Nucleus accumbens (tissue), 56 donors: ENCODE measurements around the gene ABI3BP.

ENCODE experiments used
- DNase-seq, 56 donors: peaks; one replicate each; lab custom pipeline; 2025; lab: John Stamatoyannopoulos, UW

ABI3BP gene

DNA sequence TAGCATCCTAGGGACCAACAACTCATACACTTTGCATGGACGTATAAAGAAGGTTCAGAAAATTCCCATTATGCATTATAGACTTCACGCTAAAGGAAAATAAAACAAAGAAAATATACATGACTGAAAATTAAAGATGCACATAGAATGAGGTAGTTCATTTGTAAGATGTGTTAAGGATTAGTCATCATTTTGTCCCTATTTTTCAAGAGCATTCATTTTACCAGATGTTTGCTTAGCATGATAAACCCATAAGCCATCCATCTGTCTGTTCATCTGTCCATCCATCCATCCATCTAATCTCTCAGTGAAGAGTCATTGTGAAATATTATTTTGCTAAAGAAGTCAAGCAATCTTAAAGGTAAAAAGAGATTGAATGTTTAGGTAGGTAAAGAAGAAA lies 203.6 kb downstream of the ABI3BP start:
- DNase-seq = no peak

DNA sequence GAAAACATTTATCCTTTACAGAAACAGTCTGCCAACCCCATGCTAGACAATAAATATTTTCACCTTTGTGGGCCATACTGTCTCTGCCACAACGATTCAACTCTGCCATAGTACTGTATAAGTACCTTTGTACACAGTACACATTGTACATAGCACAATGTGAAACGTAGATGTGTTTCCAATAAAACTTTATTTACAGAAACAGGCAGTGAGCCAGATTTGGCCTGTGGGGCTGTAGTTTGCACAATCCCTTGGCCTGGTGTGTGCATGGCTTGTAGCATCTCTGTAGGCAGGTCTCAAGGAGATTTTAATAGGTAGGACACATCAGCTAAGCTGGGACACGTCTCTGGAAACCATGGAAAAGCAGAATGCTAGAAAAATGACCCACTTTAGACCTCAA lies 209.6 kb downstream of the ABI3BP start:
- no peak for DNase-seq

DNA sequence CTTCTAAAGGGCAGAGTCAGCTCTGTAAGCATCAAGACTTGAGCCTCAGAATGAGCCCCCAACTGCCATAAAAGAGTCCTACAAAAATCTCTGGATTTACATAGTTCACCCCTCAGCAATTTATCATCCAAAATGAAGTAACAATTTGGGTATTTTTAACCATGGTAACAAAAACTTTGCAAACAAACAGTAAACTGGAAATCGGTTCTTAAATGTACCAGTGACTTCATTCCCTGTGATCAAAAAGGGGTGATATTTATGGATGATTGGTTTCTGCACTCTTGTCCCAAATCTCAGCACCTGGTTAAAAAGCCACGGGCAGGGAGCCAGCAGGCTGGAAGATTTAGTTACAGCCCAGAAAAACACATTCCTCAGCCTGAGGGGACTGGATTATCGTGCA lies 210.3 kb downstream of the ABI3BP start:
- DNase-seq = no peak

DNA sequence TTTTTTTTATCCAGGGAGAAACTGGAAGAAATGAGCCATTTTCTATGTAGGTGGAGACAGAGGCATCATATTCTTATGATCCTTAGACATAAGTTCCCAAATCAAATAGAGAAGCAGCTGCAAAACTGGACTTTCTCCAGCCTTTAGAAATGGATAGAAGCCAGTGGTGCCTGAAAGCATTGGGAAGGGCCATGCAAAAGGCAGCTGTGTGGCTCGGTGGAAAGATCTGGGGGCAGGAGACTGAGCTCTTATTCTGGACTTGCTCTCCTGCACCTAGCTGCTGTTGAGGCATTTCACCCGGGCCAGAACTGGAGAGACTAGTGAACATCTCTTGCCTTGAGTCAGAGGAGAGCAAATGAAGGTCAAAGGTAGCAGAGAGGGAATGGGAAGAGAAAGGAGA lies 210.9 kb downstream of the ABI3BP start:
- DNase-seq = no peak

DNA sequence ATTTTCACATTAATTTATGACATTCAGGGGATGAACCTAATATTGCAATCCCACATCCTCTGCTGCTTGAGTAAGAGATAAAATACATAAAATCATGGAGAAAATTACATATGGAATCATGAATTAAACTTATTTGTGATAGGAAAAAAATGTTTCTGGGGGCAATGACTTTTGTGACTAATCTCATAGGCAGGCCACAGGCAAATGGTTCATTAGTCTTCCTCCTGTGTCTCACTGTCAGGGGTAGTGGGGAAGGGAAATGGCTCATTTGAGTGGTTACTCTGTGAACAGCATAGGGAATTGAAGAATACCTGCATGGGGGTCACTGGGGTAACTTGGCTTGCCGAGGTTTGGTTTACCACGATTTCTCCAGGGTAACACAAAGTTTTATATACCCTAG lies 211.9 kb downstream of the ABI3BP start:
- no peak for DNase-seq

DNA sequence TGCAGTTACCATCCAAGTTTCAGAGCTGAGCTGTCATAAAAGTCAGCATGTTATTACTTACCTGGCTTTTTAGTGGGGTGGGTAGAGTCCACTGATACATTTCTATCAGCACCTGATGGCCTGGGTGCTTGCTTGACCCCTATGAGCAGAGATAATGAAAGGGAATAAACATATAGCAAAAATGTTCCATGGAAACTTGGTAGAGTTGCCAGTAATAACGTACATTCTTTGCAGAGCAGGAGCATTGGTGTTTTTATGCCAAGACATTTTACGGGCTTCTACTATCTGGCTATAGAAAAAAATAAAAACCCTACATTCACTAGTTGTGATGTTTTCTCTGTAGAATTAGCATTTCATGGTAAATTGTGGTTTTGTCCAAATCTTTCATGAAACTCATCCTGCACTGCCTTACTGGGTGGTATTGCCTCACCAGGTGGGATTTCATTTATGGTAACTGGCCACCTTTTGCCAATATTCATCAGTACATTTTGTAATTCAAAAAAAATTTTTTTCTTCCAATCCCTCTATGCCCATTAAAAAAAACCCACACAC lies 213.1 kb downstream of the ABI3BP start:
- no peak for DNase-seq

DNA sequence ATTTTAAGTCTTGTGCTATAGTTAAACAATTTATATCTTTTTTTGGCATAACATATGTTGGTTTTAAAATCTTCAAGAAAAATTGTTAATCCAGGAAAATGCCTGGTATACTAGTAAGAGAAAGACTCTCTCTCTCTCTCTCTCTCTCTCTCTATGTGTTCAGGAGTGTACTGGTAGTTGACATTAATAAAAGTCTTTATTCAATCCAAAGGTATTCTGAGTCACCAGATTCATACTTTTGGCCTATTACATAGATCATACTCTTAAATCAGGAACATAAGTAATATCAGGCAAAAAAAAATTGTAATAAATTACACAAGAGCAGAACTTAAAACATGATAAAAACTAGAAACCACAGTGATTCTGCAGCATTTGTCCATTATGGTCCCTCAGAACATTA lies 213.7 kb downstream of the ABI3BP start:
- DNase-seq = no peak

DNA sequence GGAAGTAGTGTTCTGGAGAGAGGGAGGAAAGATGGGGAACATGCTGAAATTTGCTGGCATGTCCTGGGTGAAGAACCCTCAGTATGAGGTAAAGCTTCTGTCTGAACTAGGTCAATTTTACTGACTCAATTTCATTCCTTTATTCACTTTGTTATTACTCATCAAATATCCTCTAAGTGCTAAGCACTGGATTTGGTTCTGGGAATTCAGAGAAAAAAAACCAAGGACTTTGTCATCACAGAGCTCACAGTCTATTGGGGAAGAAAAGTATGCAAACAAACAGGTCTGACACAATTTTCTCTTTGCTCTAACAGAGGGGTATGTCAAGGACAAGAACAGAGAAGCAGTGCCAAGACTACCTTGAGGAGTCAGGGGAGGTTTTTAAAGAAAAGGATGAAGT lies 215.9 kb downstream of the ABI3BP start:
- no peak for DNase-seq

DNA sequence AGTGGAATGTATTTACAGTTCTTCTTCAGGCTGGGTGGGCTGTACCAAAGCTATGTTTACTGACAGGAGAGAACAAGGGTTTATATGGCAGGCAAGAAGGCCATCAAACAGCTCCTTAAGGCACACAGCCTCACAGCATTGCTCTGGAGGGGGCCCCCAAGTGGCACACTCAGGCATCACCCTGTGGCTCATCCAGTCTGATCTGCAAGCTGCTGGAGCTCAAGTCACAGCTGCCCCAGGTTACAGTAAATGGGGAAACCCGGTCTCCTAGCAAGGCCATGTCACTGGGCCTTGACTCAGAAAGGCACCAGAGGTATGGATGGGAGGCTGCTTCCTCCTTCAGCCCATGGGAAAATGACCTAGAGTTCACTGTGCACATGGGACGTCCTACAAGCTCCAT lies 216.5 kb downstream of the ABI3BP start:
- no peak for DNase-seq

DNA sequence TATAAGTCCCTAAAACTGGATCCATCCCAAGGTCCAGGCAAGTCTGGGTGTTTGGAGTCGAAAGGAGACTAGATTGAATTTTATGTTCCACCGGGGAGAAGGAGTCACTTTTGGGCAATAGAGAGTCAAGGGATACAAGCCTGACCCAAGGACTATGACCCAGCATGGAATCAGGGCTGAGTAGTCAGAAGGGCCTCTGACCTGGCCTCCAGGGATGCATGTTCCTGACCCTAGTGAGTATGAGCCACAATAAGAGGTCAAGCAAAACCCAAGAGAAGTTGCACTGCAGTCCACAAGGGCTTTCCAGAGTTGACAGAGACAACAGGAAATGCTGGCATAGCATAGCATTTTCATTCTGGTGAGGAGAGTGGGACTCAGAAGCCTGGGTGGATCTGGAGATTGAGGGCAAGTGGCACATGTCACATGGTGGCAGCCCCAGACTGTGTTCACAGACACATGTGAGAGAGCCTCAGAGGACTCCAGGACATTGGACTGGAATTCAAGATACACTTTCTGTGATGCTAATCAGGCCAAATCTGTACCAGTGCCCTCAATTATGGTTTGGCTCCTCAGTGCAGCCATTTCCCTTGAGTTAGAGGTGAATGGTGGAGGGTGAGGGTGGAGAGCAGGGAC lies 217.0 kb downstream of the ABI3BP start:
- DNase-seq = no peak

DNA sequence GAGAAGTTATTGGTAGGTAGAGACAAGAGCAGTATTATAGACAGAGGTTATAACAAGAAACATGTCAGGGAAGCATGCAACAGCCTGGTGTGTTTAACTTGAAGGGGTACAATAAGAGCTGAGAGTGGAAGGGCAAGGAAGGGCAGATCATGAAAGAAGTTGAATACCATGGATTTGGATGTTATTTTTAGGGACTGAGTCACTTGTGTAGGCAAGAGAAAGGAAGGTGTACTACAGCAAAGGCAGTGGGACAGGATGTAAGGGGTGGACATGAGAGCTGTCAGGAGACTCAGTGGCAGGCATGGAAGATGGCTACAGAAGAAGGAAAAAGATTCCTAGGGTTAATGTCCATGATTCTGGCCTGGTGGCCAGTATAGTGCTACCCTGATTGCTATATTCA lies 217.6 kb downstream of the ABI3BP start:
- no peak for DNase-seq

DNA sequence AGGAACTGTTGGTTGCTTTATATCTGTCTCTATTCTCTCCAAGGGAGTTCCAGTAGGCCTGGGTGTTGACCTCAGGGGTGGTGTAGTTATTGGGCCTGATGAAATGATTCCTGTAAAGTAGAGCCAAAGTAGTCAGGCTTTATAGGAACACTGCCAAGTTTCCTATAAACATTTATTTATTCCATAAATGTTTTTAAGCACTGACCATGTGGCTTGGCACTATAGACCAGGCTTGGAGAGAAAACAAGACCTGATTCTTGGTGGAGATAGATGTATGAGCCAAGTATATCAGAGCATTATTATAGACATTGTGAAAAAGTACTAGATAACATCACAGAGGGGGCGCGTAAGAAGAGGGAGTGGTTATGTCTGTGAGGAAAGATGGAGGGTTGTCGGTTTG lies 218.0 kb downstream of the ABI3BP start:
- DNase-seq = no peak

DNA sequence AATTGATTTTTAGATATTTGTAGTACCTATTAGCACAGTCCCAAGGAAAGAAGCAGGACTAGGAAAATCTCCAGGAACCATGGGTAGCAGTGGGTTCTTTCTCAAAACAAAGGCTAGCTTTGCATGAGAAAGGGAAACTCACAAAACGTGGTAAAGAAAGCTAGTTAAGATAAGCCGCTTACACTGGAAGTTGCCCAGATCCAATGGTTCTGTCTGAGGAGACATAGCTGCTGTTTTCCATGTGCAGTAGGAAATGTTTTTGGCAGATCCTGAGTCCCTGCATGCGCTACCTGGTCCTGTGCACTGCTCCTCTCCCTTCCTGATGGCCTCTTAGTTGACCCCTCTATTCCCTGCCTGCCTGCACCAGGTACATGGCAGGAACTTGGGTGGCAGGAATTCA lies 223.5 kb downstream of the ABI3BP start:
- no peak for DNase-seq

DNA sequence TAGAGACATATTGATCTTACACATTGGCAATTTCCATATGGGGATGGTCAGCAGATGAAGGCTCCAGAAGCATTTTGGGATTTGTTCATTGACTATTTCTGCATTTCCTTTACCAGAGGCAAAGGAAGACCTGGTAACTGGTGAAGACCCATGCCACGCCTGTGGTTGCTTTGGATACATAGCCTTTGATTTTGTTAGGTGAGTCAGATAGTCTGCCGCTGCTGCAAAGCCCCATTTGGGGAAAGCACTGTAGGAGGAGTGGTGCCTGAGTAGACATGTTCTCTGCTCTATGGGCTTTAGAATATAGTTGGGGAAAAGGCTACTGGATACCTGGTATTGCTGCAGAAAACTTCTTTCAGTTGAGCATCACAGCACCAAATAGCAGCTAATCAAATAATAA lies 227.2 kb downstream of the ABI3BP start:
- DNase-seq = no peak

DNA sequence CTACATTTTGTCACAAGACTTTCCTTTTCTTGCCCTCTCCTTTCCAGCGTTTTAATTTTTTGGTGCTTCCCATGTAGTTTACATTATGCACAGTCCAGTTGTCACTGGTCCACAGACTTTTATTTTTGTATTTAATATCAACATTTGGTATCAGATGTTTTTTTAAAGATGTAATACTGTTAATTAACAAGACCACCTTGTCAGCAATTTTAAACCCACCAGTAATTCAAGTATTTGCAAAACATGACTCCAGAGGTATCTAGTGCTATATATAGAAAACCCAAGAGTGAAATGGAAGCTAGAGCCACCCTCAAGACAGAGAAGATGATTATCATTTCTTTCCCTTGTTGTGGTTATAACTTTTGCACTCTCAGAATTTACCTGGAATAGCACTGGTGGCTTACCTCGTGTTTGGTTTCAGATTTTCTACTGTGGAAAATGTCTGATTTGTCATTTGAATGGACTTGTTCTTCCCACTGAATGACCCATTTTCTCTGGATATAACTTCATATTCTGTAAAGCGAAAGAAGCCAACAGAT lies 227.7 kb downstream of the ABI3BP start:
- no peak for DNase-seq

DNA sequence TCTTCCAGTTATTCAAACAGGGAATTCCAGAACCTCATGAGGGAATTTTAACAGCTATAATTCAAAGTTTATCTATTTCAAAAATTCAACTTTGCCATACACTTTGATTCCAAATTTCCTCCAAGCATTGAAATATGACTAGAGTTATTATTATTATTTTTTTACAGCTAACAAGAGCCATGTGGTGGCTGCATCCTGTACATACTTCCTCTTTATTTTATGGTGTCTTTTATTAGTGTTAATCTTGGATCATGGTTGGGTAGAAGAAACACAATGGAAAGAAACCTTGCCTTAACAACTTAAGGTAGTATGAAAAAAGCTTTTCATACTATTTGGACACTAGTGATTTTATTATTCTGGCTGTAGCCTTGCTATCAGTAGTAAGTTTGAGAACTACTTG lies 231.3 kb downstream of the ABI3BP start:
- no peak for DNase-seq

DNA sequence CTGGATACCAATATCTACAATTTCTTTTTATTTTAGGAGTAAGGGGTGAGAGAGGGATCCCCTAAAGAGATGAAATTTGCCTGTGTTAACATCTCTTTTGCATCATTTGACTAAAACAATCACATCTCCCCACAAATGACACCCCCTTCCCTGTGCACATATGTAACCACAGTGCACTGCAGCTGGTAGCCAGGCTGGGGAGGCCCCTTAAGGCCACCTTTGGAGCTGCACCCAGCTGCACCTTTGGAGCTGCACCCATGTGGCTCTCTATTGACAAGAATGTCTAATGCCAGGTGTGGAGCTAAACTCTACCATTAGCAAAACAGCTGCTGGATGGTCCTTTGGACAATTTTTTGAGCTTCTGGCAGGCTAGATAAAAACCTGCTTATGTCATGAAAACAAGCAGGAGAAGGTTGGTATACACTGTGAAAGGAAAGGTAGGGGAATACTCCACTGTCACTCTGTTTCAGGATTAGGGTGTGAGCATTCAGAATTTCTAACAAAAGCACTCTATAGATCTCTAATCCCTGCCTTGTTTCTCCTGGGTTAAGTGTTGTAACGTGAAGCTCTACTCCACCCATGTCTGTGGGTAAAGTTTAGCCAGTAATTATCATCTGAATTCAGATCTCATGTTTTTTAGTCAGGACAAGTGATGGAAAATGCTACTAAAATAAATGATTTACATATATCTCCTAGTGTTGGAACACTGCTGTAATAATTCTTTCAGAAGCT lies 231.8 kb downstream of the ABI3BP start:
- no peak for DNase-seq

DNA sequence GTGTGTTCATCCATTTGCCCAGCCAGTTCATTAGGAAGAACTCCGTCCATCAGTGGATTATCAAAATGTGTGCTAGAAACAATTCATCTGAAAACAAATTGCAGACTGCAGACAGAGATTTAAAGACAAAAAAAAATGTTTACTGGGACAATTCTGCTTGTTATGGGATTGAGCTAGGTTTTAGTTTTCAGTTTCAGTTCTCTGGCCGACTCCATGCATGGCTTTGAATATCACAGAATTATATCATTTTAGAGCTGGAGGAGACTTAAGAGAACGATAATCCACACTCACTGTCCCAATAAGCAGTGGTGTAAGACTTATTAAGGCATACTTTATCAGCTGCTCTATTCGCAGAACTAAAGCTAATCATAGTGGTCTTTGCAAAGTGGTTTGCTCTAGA lies 232.8 kb downstream of the ABI3BP start:
- no peak for DNase-seq

DNA sequence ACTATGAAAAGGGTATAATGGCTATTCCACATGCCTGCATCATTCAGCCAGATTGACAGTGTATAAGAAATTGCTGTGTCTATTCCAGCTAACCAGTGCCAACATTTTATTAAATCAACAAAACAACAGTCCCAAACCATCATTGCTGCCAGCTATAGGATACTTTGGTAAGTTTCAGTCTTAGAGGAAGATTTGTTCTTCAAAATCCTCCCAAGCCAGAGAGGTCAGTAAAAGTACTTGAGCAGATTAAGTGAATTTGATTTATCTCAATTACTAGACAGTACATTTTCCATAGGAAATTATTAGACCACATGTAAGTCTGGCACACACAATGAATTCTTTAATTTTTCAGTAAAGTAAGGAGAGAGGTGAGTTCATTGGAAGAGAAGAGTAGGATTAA lies 233.3 kb downstream of the ABI3BP start:
- no peak for DNase-seq

DNA sequence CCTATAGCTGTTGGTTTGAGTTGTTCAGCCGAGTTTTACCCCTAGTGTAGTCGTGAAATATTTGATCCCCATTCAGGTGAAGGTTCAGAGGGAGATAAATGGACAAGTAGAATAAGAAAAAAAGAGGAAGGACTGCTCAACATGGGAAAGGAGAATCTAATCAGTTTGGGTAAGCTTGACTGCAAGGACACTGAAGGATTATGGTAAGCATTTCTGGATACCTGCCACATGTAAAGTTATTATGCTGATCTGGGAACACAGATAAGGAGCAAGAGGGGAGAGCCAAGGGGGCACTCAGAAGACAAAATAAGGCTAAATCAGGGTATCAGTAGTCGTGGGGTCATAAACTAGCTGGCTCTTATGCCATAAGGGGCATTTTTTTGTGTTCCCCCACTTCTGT lies 234.1 kb downstream of the ABI3BP start:
- DNase-seq = no peak

DNA sequence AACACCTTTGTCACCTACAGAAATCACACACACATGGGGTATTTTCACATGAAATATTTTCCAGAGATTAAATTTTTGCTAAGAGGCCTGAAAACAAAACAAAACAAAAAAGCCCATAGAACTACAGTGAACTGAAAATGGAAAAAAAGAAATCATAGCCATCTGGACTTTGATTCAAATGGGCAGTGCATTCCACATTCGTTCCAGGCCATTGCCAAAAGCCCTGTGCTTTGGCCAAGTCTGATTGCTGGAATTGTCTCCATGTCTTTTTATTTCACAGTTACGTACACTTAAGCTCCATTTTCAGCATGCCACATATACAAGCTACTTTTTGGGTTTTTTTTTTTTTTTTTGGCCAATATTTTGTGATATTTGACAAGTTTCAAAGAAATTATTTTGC lies 236.8 kb downstream of the ABI3BP start:
- DNase-seq = no peak
